ENCODE data around the gene ARHGAP9. TPM values are rescaled to one million over a fixed set of nuclear protein-coding genes. Genes with fewer than 3 reads are reported as not detected.
"Not testable (repeated sequence)": the region's sequence is repeated elsewhere in the genome, so short reads cannot be mapped to it uniquely, and the experiment has no call there.

ARHGAP9 gene
- total and polyA plus RNA-seq, 12 donors: 0.83 to 17.7 (median 3.8) TPM

DNA sequence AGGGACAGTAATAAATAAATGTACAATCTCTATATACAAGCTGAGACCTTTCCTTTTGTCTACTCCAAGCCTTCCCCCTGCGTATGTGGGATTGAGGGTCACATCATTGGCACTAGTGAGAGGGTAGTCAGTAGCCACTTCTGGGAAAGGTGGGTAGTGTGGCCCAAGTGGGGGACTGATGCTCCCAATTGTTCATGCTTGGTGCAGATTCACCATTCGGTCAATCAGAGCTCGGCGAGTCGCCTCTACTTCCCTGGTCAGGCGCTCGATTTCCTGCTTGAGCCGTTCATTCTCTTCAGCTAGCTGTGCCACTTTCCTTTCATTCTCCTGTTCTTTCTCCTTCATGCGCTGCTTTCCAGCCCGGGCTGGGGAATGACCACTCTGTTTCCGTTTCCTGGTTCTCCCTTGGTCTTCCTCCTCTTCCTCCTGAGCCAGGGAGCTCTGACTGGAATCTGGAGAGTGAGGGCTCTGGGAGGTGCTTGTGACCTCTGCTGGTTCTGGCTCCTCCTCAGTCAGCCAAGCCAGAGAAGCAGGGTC lies 37.0 kb upstream of the ARHGAP9 start:
- no peak overlapping the region for H3K4me3 ChIP-seq
- H3K27me3 ChIP-seq: no peaks in the 10 kb centered on the region
- TF ChIP-seq, protein P1, sequence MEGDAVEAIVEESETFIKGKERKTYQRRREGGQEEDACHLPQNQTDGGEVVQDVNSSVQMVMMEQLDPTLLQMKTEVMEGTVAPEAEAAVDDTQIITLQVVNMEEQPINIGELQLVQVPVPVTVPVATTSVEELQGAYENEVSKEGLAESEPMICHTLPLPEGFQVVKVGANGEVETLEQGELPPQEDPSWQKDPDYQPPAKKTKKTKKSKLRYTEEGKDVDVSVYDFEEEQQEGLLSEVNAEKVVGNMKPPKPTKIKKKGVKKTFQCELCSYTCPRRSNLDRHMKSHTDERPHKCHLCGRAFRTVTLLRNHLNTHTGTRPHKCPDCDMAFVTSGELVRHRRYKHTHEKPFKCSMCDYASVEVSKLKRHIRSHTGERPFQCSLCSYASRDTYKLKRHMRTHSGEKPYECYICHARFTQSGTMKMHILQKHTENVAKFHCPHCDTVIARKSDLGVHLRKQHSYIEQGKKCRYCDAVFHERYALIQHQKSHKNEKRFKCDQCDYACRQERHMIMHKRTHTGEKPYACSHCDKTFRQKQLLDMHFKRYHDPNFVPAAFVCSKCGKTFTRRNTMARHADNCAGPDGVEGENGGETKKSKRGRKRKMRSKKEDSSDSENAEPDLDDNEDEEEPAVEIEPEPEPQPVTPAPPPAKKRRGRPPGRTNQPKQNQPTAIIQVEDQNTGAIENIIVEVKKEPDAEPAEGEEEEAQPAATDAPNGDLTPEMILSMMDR (IDR thresholded peaks at IDR 0.05): no peak
- H3K27ac ChIP-seq: peak overlapping the region in 8 of 10 donors; percentile 56 to 100 (median 99)
- H3K36me3 ChIP-seq: peaks cover 0 to 70% (median 58%) of the 10 kb centered on the region in 9 donors
- peaks cover 14 to 62% (median 45%) of the 10 kb centered on the region in 9 donors for H3K4me1 ChIP-seq
- ATAC-seq: no peak
- intact Hi-C loops (cut with DNase I): loop anchor here in 1 of 10 donors (5.0 kb wide), 1 partner anchor 229 kb away; no protein-coding TSS in a partner anchor
- no peak for DNase-seq
- H3K9me3 ChIP-seq: no peaks in the 10 kb centered on the region
- 81 to 86% methylated on average over 11 of the region's 11 CpGs for WGBS, 2 donors

DNA sequence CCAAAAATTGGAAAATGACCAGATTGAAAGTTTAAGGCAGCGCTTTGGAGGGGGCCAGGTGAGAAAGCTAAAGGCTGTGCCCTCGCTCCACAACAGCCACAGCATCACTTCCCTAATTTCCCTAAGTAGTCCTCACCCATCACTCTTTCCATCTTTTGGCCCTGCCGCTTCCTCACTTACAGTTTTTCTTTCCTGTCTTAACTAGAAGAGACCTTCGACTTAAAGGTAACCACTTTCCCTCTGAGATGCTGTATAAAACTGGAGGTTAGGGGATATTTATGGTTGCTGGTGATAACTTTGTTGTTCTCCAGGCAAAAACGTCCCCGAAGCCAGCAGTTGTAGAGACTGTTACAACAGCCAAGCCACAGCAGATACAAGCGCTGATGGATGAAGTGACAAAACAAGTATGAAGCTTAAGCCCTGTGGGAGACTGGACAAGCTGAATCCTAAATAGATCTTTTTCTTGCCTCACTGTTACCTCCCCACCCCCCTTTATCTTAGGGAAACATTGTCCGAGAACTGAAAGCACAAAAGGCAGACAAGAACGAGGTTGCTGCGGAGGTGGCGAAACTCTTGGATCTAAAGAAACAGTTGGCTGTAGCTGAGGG lies 36.4 kb upstream of the ARHGAP9 start:
- H3K27ac ChIP-seq: peak overlapping the region in 2 of 10 donors; percentile 33 to 99

DNA sequence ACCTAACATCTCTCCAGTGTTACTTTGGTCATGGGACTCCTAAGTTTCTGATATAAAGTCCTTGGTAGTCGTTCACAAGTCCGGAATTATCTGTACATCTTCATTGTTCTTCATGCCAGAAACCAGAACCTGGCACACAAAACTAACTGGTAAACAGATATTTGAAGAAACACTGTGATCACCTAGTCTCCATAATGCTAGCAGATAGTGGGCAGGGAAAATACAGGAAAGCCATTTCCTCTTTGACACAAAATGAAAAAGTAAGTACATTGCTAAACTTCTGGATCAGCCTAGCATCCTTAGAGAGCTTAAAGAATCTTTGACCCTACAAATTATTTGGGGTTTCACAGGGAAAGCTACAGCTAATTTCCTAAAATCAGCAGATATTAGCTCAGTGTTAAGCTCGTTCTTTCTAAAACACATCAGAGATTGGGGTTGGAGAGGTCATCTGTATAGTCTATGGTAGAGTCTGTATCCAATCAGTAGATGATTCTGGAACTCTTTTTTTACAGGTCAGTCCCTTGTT lies 35.8 kb upstream of the ARHGAP9 start:
- H3K27me3 ChIP-seq: no peaks in the 10 kb centered on the region
- H3K36me3 ChIP-seq: peaks cover 0 to 82% (median 64%) of the 10 kb centered on the region in 9 donors
- H3K4me3 ChIP-seq: no peak overlapping the region
- no peak for ATAC-seq
- peaks cover 8 to 52% (median 35%) of the 10 kb centered on the region in 9 donors for H3K4me1 ChIP-seq
- no peaks in the 10 kb centered on the region for H3K9me3 ChIP-seq
- peak overlapping the region in 1 of 10 donors; percentile 33 for H3K27ac ChIP-seq
- 52 to 59% methylated on average over 3 of the region's 3 CpGs for WGBS, 2 donors
- DNase-seq: no peak
- TF ChIP-seq, protein P1 (IDR thresholded peaks at IDR 0.05): no peak
- intact Hi-C loops (cut with DNase I): loop anchor here in 2 of 10 donors (2.0 to 5.0 kb wide), 2 partner anchors 27 to 228 kb away; partner anchors contain the start of gene MARS1 (in 1 of the 2)

More for the DNA sequence above, 36.4 kb upstream of the ARHGAP9 start:
- H3K36me3 ChIP-seq: peaks cover 0 to 77% (median 64%) of the 10 kb centered on the region in 9 donors
- DNase-seq: no peak
- ATAC-seq: no peak
- no peaks in the 10 kb centered on the region for H3K27me3 ChIP-seq
- no peaks in the 10 kb centered on the region for H3K9me3 ChIP-seq
- TF ChIP-seq, protein P1 (IDR thresholded peaks at IDR 0.05): no peak
- intact Hi-C loops (cut with DNase I): loop anchor here in 2 of 10 donors (2.0 to 5.0 kb wide), 2 partner anchors 27 to 229 kb away; partner anchors contain the start of gene MARS1 (in 1 of the 2)
- H3K4me3 ChIP-seq: no peak overlapping the region
- 76 to 80% methylated on average over 11 of the region's 11 CpGs for WGBS, 2 donors
- H3K4me1 ChIP-seq: peaks cover 8 to 56% (median 38%) of the 10 kb centered on the region in 9 donors

DNA sequence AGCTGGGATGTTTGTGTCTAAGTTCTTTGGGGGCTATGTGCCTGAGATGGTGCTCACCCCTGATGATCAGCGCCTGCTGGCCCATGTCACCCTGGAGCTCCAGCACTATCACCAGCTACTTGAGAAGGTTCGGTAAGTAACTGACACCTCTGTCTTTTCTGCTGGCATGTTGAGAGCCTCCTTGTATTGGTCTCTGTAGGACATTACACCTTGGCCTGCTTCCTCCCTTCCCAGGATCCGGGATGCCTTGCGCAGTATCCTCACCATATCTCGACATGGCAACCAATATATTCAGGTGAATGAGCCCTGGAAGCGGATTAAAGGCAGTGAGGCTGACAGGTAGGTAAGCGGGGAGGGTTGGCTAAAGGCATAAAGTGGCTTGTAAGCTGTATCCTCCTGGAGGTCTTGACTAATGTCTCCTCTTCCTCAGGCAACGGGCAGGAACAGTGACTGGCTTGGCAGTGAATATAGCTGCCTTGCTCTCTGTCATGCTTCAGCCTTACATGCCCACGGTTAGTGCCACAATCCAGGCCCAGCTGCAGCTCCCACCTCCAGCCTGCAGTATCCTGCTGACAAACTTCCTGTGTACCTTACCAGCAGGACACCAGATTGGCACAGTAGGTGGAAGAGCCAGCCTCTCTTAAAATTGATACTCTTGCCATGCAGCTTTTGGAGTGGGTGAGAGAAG lies 35.2 kb upstream of the ARHGAP9 start:
- DNase-seq (no peak), ATAC-seq (no peak)
- H3K27me3 ChIP-seq: no peaks in the 10 kb centered on the region
- no peak overlapping the region for H3K4me3 ChIP-seq
- intact Hi-C loops (cut with DNase I): loop anchor here in 2 of 10 donors (2.0 to 5.0 kb wide), 2 partner anchors 26 to 228 kb away; partner anchors contain the start of gene MARS1 (in 1 of the 2)
- H3K36me3 ChIP-seq: peaks cover 0 to 88% (median 64%) of the 10 kb centered on the region in 9 donors
- peaks cover 8 to 52% (median 34%) of the 10 kb centered on the region in 9 donors for H3K4me1 ChIP-seq
- TF ChIP-seq, protein P1 (IDR thresholded peaks at IDR 0.05): no peak
- 78 to 83% methylated on average over 9 of the region's 9 CpGs for WGBS, 2 donors
- no peaks in the 10 kb centered on the region for H3K9me3 ChIP-seq
- peak overlapping the region in 1 of 10 donors; percentile 33 for H3K27ac ChIP-seq

DNA sequence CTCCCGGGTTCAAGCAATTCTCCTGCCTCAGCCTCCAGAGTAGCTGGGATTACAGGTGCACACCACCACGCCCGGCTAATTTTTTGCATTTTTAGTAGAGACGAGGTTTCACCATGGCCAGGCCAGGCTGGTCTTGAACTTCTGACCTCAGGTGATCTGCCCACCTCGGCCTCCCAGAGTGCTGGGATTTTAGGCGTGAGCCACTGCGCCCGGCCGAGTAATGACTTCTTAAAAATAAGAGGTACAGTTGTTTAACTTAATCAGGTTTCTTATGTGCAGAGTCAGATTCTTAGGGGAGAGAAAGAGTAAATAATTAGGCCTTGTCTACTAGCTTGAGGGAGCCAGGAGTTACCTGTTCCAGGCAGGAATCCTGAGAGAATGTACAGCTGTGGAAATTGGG lies 34.6 kb upstream of the ARHGAP9 start:
- H3K4me1 ChIP-seq: peaks cover 8 to 48% (median 29%) of the 10 kb centered on the region in 9 donors
- not testable (repeated sequence) for ATAC-seq, H3K27me3 ChIP-seq, H3K27ac ChIP-seq, H3K9me3 ChIP-seq, DNase-seq, H3K4me3 ChIP-seq
- H3K36me3 ChIP-seq: peaks cover 0 to 94% (median 64%) of the 10 kb centered on the region in 9 donors
- 96 to 97% methylated on average over 9 of the region's 9 CpGs for WGBS, 2 donors
- intact Hi-C loops (cut with DNase I): loop anchor here in 1 of 10 donors (2.0 kb wide), 1 partner anchor 25 kb away; the partner anchor contains the start of gene MARS1

DNA sequence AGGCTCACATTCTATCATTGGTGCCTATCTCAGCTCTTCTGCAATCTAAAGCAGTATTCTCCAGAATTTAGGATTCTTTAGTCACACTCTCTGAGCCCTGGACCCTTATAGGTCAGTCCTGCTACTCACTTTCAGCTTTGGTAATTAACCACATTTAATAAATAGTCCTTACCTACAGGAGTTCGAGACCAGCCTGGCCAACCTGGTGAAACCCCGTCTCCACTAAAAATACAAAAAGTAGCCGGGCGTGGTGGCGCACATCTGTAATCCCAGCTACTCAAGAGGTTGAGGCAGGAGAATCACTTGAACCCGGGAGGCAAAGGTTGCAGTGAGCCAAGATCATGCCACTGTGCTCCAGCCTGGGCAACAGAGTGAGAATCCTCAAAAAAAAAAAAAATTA lies 34.0 kb upstream of the ARHGAP9 start:
- not testable (repeated sequence) for DNase-seq, H3K27me3 ChIP-seq, H3K9me3 ChIP-seq, H3K4me3 ChIP-seq, ATAC-seq, H3K27ac ChIP-seq
- Histone ChIP-seq H3K4me1 (peaks cover 4 to 43% (median 24%) of the 10 kb centered on the region in 9 donors), H3K36me3 (peaks cover 0 to 100% (median 64%) of the 10 kb centered on the region in 9 donors)
- 94 to 95% methylated on average over 6 of the region's 6 CpGs for WGBS, 2 donors
- intact Hi-C loops (cut with DNase I): loop anchor here in 1 of 10 donors (2.0 kb wide), 1 partner anchor 25 kb away; the partner anchor contains the start of gene MARS1
